ENCODE results near the gene NCK2. TPM values are rescaled to one million over a fixed set of nuclear protein-coding genes. Genes with fewer than 3 reads are reported as not detected.

NCK2 gene
- polyA plus RNA-seq, 3 donors = 2.5 to 18.2 (median 7.6) TPM

DNA sequence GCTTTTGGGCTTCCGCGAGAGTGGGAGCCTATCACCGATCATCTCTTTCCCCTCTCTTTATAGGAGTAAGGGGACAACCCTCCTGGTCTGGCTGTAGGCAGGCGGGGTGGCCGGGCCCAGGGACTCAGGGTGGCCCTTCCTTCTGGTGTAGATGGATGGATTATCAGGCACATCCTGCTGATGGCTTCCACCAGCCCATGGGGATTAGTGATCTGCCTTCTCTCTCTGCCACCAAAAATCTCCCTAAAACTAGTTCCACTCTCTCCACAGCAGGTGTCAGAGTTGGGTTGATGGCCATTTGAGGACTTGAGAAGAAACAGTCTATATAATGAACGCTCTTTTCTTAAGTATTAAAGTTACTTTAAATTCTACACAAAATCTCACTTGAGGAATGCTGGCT is 37.4 kb downstream of the NCK2 start:
- no CpG with 5 or more reads among the region's 6 CpGs for whole genome bisulfite sequencing (ENCODE audit: insufficient coverage)
- Histone ChIP-seq H3K36me3 (replicated peaks in 1 of 2; ENCODE audit: control insufficient read depth in 1 of 2, insufficient read depth in 2 of 2, low read length in 2 of 2) (no peaks in the 10 kb centered on the region), H3K4me1 (ENCODE audit: control insufficient read depth in 1 of 2, insufficient read depth in 2 of 2, low read length in 2 of 2) (peaks cover 13 to 21% of the 10 kb centered on the region in 2 donors), H3K4me3 (replicated peaks in 1 of 3; ENCODE audit: low read depth in 2 of 3, low read length in 3 of 3) (no peak overlapping the region), H3K27me3 (ENCODE audit: control insufficient read depth in 2 of 2, insufficient read depth in 2 of 2, low read length in 2 of 2) (no peaks in the 10 kb centered on the region), H3K9ac (ENCODE audit: insufficient read depth, low read length, poor library complexity, severe bottlenecking) (no peak overlapping the region), H2AFZ (ENCODE audit: insufficient read depth, low read depth, low read length, poor library complexity, severe bottlenecking) (no peak overlapping the region), H3K4me2 (replicated peaks; ENCODE audit: extremely low read depth, low read length, poor library complexity, severe bottlenecking) (no peak overlapping the region), H3K9me3 (replicated peaks in 1 of 2; ENCODE audit: control insufficient read depth in 1 of 2, insufficient read depth in 1 of 2, low read length in 2 of 2) (no peaks in the 10 kb centered on the region), H3K79me2 (ENCODE audit: insufficient read depth, low read length) (peaks cover 73% of the 10 kb centered on the region), H4K20me1 (ENCODE audit: insufficient read depth, low read length) (peaks cover 34% of the 10 kb centered on the region), H3K27ac (ENCODE audit: low read depth in 1 of 2, low read length in 2 of 2) (no peak overlapping the region)
- H3K4me3 Mint-ChIP-seq = no peak overlapping the region
- intact Hi-C loops (cut with micrococcal nuclease) = no loop called here
- H3K27me3 Mint-ChIP-seq (ENCODE audit: low read depth in 3 of 3) = peaks cover 0 to 2% (median 2%) of the 10 kb centered on the region in 3 donors
- DNase-seq = no peak
- no peaks in the 10 kb centered on the region for H3K9me3 Mint-ChIP-seq
- TF ChIP-seq, protein P1, sequence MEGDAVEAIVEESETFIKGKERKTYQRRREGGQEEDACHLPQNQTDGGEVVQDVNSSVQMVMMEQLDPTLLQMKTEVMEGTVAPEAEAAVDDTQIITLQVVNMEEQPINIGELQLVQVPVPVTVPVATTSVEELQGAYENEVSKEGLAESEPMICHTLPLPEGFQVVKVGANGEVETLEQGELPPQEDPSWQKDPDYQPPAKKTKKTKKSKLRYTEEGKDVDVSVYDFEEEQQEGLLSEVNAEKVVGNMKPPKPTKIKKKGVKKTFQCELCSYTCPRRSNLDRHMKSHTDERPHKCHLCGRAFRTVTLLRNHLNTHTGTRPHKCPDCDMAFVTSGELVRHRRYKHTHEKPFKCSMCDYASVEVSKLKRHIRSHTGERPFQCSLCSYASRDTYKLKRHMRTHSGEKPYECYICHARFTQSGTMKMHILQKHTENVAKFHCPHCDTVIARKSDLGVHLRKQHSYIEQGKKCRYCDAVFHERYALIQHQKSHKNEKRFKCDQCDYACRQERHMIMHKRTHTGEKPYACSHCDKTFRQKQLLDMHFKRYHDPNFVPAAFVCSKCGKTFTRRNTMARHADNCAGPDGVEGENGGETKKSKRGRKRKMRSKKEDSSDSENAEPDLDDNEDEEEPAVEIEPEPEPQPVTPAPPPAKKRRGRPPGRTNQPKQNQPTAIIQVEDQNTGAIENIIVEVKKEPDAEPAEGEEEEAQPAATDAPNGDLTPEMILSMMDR (IDR thresholded peaks at IDR 0.05) = no peak
- H3K27ac Mint-ChIP-seq = peak overlapping the region in 1 of 7 donors; percentile 15
- peaks cover 50% of the 10 kb centered on the region for H3K4me1 Mint-ChIP-seq
- peaks cover 0 to 7% of the 10 kb centered on the region in 2 donors for H3K36me3 Mint-ChIP-seq

DNA sequence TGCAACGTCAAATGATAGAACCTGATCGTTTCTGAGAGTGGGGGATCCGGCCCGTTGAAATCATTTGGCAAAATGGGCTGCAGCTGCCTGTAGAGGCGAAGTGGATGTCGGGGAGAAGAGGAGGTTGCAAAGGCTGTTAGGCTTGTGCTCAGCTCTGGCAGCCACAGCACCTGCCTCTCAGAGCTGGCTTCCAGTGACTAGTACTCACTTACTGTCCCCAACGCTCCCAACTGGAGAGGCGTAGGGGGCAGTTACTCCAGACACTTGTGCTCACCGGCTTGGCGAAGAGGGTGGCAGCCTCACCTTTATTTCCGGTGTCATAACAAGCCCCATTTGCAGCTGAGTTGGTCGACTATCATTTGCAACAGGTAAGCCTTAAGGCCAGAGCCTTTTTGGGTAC is 37.9 kb downstream of the NCK2 start:
- Histone ChIP-seq H4K20me1 (ENCODE audit: insufficient read depth, low read length) (peaks cover 35% of the 10 kb centered on the region), H3K9ac (ENCODE audit: insufficient read depth, low read length, poor library complexity, severe bottlenecking) (no peak overlapping the region), H2AFZ (ENCODE audit: insufficient read depth, low read depth, low read length, poor library complexity, severe bottlenecking) (no peak overlapping the region), H3K27me3 (ENCODE audit: control insufficient read depth in 2 of 2, insufficient read depth in 2 of 2, low read length in 2 of 2) (no peaks in the 10 kb centered on the region), H3K4me3 (replicated peaks in 1 of 3; ENCODE audit: low read depth in 2 of 3, low read length in 3 of 3) (no peak overlapping the region), H3K4me2 (replicated peaks; ENCODE audit: extremely low read depth, low read length, poor library complexity, severe bottlenecking) (no peak overlapping the region), H3K79me2 (ENCODE audit: insufficient read depth, low read length) (peaks cover 71% of the 10 kb centered on the region), H3K36me3 (replicated peaks in 1 of 2; ENCODE audit: control insufficient read depth in 1 of 2, insufficient read depth in 2 of 2, low read length in 2 of 2) (no peaks in the 10 kb centered on the region), H3K27ac (ENCODE audit: low read depth in 1 of 2, low read length in 2 of 2) (no peak overlapping the region), H3K9me3 (replicated peaks in 1 of 2; ENCODE audit: control insufficient read depth in 1 of 2, insufficient read depth in 1 of 2, low read length in 2 of 2) (no peaks in the 10 kb centered on the region), H3K4me1 (ENCODE audit: control insufficient read depth in 1 of 2, insufficient read depth in 2 of 2, low read length in 2 of 2) (peaks cover 17 to 24% of the 10 kb centered on the region in 2 donors)
- WGBS (ENCODE audit: insufficient coverage) = 95% methylated on average over 12 of the region's 12 CpGs
- Mint-ChIP-seq H3K4me1 (peaks cover 49% of the 10 kb centered on the region), H3K27me3 (ENCODE audit: low read depth in 3 of 3) (peaks cover 0 to 2% (median 2%) of the 10 kb centered on the region in 3 donors), H3K27ac (no peak overlapping the region), H3K4me3 (peak overlapping the region in 1 of 2 donors; percentile 1), H3K36me3 (peaks cover 0 to 7% of the 10 kb centered on the region in 2 donors), H3K9me3 (no peaks in the 10 kb centered on the region)
- no peak for DNase-seq
- TF ChIP-seq, protein P1 (IDR thresholded peaks at IDR 0.05) = no peak
- intact Hi-C loops (cut with micrococcal nuclease) = no loop called here

Measured in CD14-positive monocyte (primary cell).